HFFc6 (cell line): ENCODE results near the gene KCTD8. TPM values are rescaled to one million over a fixed set of nuclear protein-coding genes. Genes with fewer than 3 reads are reported as not detected.

Experiments used
- DNase-seq: peaks from one replicate; pipeline ENCODE4 v3.0.0-alpha.2; 2018
- H3K27ac Mint-ChIP-seq: 2 replicates; pipeline ENCODE4 v1.8.0; 2020; ENCODE audit warnings: mild to moderate bottlenecking, mixed read lengths
- H3K27me3 Mint-ChIP-seq: 2 replicates; pipeline ENCODE4 v1.8.0; 2021; ENCODE audit warnings: mild to moderate bottlenecking, moderate library complexity, mixed read lengths; ENCODE audit not compliant: insufficient read depth
- H3K36me3 Mint-ChIP-seq: 2 replicates; pipeline ENCODE4 v1.8.0; 2021; ENCODE audit warnings: low read depth, mixed read lengths
- H3K4me1 Mint-ChIP-seq: 2 replicates; pipeline ENCODE4 v1.8.0; 2020; ENCODE audit warnings: low read depth, mixed read lengths
- H3K4me3 Mint-ChIP-seq: 2 replicates; pipeline ENCODE4 v1.8.0; 2020; ENCODE audit warnings: mild to moderate bottlenecking, moderate library complexity, mixed read lengths
- H3K9me3 Mint-ChIP-seq: 2 replicates; pipeline ENCODE4 v1.8.0; 2020; ENCODE audit warnings: mild to moderate bottlenecking, mixed read lengths
- total RNA-seq, 6 experiments: library from RNA; stranded (reverse); fragmentation: NEBNext Ultra II Directional; extraction: Animal tissue kit (Norgen Biotek cat#: 25700); gene quantifications; 2 replicates in 1 of 6; 3 replicates in 5 of 6; pipeline ENCODE4 v1.2.3, GENCODE V29; 2021
- TF ChIP-seq, protein P1 (sequence below): fragments of 200-600 bp; sonication (generic); IDR thresholded peaks from 2 replicates; pipeline ENCODE4 v1.5.0; 2021; ENCODE audit warnings: antibody characterized with exemption, mild to moderate bottlenecking

Gene KCTD8
- total RNA-seq, 6 experiments from 2014 or later, result not detected

DNA sequence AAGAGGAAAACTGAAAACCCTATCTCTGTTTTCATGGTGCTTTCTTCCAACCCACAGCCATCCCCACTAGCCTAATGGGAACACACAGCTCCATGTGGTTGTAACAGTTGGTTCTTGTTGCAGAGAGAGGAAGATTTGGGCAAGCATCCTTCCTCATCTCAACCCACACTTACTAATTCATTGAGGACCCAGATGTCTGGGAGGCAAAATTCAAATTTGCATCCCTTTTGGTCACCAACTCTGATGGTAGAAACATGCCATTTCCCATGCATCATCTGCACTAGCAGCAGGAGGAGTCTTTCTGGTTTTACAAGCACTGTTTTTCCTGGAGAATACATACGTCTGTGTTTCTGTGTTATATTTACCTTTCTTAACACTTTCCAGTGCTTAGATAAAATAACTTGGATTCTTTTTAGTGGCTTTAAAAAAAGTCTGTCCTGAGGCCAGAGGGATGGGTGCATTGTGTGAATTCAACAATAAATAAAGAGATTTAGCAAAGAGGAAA, 301.0 kb downstream of the KCTD8 start:
- TF ChIP-seq, protein P1, sequence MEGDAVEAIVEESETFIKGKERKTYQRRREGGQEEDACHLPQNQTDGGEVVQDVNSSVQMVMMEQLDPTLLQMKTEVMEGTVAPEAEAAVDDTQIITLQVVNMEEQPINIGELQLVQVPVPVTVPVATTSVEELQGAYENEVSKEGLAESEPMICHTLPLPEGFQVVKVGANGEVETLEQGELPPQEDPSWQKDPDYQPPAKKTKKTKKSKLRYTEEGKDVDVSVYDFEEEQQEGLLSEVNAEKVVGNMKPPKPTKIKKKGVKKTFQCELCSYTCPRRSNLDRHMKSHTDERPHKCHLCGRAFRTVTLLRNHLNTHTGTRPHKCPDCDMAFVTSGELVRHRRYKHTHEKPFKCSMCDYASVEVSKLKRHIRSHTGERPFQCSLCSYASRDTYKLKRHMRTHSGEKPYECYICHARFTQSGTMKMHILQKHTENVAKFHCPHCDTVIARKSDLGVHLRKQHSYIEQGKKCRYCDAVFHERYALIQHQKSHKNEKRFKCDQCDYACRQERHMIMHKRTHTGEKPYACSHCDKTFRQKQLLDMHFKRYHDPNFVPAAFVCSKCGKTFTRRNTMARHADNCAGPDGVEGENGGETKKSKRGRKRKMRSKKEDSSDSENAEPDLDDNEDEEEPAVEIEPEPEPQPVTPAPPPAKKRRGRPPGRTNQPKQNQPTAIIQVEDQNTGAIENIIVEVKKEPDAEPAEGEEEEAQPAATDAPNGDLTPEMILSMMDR, result no peak
- Mint-ChIP-seq H3K27ac (no peak overlapping the region), H3K9me3 (peaks cover 57% of the 10 kb centered on the region), H3K4me3 (no peak overlapping the region), H3K27me3 (no peaks in the 10 kb centered on the region; the same call in 1 of the 2 replicates), H3K36me3 (peaks cover 5% of the 10 kb centered on the region; the same call in 1 of the 2 replicates), H3K4me1 (no peaks in the 10 kb centered on the region)
- DNase-seq, result no peak

DNA sequence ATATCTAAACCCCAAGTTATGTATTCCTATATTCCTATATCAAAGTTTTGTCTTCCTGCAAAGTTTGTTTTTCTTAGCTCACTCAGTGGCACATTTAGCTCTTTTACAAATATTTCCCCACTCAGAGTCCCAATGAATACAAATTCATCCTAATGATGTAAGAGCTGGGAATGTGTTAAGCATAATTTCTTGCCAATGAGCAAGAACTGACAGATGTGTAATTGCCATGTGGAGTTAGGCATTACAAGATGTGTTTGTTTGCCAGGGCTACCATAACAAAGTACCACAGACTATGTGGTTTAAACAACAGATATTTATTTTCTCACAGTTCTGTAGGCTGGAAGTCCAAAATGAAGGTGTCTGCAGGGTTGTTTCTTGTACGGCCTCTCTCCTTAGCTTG, 302.1 kb downstream of the KCTD8 start:
- no peak overlapping the region for H3K27ac Mint-ChIP-seq
- H3K4me1 Mint-ChIP-seq, result no peaks in the 10 kb centered on the region
- H3K27me3 Mint-ChIP-seq, result no peaks in the 10 kb centered on the region; the same call in 1 of the 2 replicates
- H3K4me3 Mint-ChIP-seq, result no peak overlapping the region
- TF ChIP-seq, protein P1, result no peak
- peaks cover 57% of the 10 kb centered on the region for H3K9me3 Mint-ChIP-seq
- no peak for DNase-seq
- peaks cover 5% of the 10 kb centered on the region; the same call in 1 of the 2 replicates for H3K36me3 Mint-ChIP-seq

DNA sequence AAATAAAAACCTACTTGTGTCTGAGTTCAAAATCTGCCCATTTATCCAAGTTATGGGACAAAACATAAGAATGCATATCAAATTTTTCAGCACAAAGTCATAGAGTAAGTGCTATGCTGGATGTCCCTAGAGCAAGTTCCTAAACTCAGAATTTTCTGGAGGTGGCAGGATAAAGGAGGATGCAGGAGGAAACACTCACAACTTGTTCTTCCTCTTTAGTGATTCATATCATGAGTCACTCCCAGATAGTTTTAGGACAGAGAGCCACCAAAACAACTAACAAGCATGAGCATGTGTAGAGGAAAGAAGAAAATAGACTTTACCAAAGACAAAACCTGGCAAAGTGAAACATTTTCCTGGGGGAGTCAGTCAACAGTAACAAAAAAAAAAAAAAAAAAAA, 302.7 kb downstream of the KCTD8 start:
- no peak overlapping the region for H3K4me3 Mint-ChIP-seq
- peaks cover 5% of the 10 kb centered on the region; the same call in 1 of the 2 replicates for H3K36me3 Mint-ChIP-seq
- H3K9me3 Mint-ChIP-seq, result peaks cover 55% of the 10 kb centered on the region
- H3K4me1 Mint-ChIP-seq, result no peaks in the 10 kb centered on the region
- DNase-seq, result no peak
- TF ChIP-seq, protein P1, result no peak
- no peaks in the 10 kb centered on the region; the same call in 1 of the 2 replicates for H3K27me3 Mint-ChIP-seq
- H3K27ac Mint-ChIP-seq, result no peak overlapping the region

DNA sequence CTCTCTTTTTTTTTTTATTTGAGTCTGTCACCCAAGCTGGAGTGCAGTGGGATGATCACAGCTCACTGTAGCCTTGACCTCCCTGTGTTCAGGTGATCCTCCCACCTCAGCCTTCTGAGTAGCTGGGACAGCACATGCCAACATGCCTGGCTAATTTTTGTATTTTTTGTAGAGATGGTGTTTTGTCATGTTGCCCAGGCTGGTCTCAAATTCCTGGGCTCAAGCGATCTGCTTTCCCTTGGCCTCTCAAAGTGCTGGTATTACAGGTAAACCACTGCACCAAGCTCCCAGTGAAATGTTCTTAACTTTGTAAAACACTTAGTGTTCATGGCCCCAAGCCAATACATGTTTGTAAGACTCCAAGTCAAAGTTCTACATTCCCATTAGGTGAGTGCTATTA, 316.1 kb downstream of the KCTD8 start:
- Mint-ChIP-seq H3K9me3 (peaks cover 24% of the 10 kb centered on the region), H3K27me3 (no peaks in the 10 kb centered on the region), H3K27ac (no peak overlapping the region), H3K4me3 (no peak overlapping the region), H3K36me3 (no peaks in the 10 kb centered on the region), H3K4me1 (no peaks in the 10 kb centered on the region)
- DNase-seq, result no peak
- TF ChIP-seq, protein P1, result no peak

Other genes with a start within 250 kb of the KCTD8 start
- gene YIPF7, start 202.8 kb upstream of the KCTD8 start, total RNA-seq, result not detected
- 10 to 100 TPM; 17.6 to 24.9 (median 22.3) TPM for gene GUF1, start 229.6 kb upstream of the KCTD8 start, total RNA-seq